H1 (cell line): ENCODE data around the gene ICAM2. TPM values are rescaled to one million over a fixed set of nuclear protein-coding genes. Genes with fewer than 3 reads are reported as not detected.

ENCODE experiments used
- CTCF ChIA-PET: fragments of 300-600 bp; sonication (Branson Sonifier 250); formaldehyde crosslinking; loops from one replicate; lab custom pipeline; 2021; ENCODE audit not compliant: partially characterized antibody; lab: Charles Lee
- POLR2A ChIA-PET: fragments of 300-600 bp; sonication (Branson Sonifier 250); formaldehyde crosslinking; loops from one replicate; lab custom pipeline; 2021; ENCODE audit warnings: inconsistent platforms; ENCODE audit not compliant: partially characterized antibody; lab: Charles Lee
- DNase-seq, 2 experiments: peaks; one replicate each; pipeline versions ENCODE4 v3.0.0 to v3.0.0-alpha.2; 2010 to 2022; ENCODE audit warnings: low spot score in 2 of 2, low read depth in 1 of 2, mixed read lengths in 1 of 2
- FAIRE-seq: peaks from 2 replicates; lab custom pipeline; 2011; peaks lifted over from hg19 to GRCh38; lab: Jason Lieb, UNC
- H2AFZ ChIP-seq: 2 replicates; pipeline ENCODE4 v1.8.1; 2012; ENCODE audit warnings: low read length, inconsistent platforms
- H2AK5ac ChIP-seq: 2 replicates; pipeline ENCODE4 v1.6.1; 2013; ENCODE audit warnings: low read depth, low read length
- H2BK120ac ChIP-seq: replicated peaks from 2 replicates; pipeline ENCODE3; 2013; ENCODE audit warnings: low read depth, low read length, inconsistent platforms
- H2BK12ac ChIP-seq: 2 replicates; pipeline ENCODE4 v1.6.1; 2013; ENCODE audit warnings: low read depth, low read length
- H2BK15ac ChIP-seq: 2 replicates; pipeline ENCODE4 v1.6.1; 2013; ENCODE audit warnings: low read length
- H2BK20ac ChIP-seq: 2 replicates; pipeline ENCODE4 v1.6.1; 2013; ENCODE audit warnings: low read length
- H2BK5ac ChIP-seq: 2 replicates; pipeline ENCODE4 v1.6.1; 2013; ENCODE audit warnings: low read depth, low read length
- H3K14ac ChIP-seq: 2 replicates; pipeline ENCODE4 v1.6.1; 2013; ENCODE audit warnings: inconsistent platforms; ENCODE audit not compliant: insufficient read length
- H3K18ac ChIP-seq: 2 replicates; pipeline ENCODE4 v1.6.1; 2013; ENCODE audit warnings: low read length; ENCODE audit errors: extremely low read depth
- H3K23ac ChIP-seq: 2 replicates; pipeline ENCODE4 v1.6.1; 2013; ENCODE audit warnings: inconsistent platforms; ENCODE audit not compliant: insufficient read length
- H3K23me2 ChIP-seq: 2 replicates; pipeline ENCODE4 v1.6.1; 2013; ENCODE audit warnings: low read depth, low read length
- H3K27ac ChIP-seq: 2 replicates; pipeline ENCODE4 v1.6.1; 2011; ENCODE audit warnings: low read depth, low read length, inconsistent platforms
- H3K27me3 ChIP-seq, 4 experiments: replicated peaks in 1 of 4; 1 replicate in 1 of 4; 2 replicates in 3 of 4; pipeline versions ENCODE4 v1.6.1 to v1.8.1; 2011 to 2013; ENCODE audit warnings: low read length in 3 of 4, mild to moderate bottlenecking in 3 of 4, inconsistent platforms in 2 of 4, mixed read lengths in 2 of 4, moderate library complexity in 1 of 4; ENCODE audit not compliant: control insufficient read depth in 3 of 4, insufficient read depth in 3 of 4; ENCODE audit errors: extremely low read depth in 1 of 4
- H3K36me3 ChIP-seq, 4 experiments: 2 replicates each; pipeline versions ENCODE4 v1.6.1 to v1.8.1; 2011 to 2013; ENCODE audit warnings: mild to moderate bottlenecking in 4 of 4, low read length in 3 of 4, moderate library complexity in 2 of 4, control low read depth in 1 of 4, inconsistent platforms in 1 of 4; ENCODE audit not compliant: insufficient read depth in 4 of 4, control insufficient read depth in 2 of 4
- H3K4ac ChIP-seq: replicated peaks from 2 replicates; pipeline ENCODE3; 2013; ENCODE audit warnings: low read length, low read depth, mixed read lengths, inconsistent platforms; ENCODE audit not compliant: insufficient read length
- H3K4me1 ChIP-seq, 4 experiments: replicated peaks in 1 of 4; 1 replicate in 1 of 4; 2 replicates in 3 of 4; pipeline versions ENCODE4 v1.6.1 to v1.8.1; 2011 to 2013; ENCODE audit warnings: low read length in 3 of 4, inconsistent platforms in 2 of 4, mixed read lengths in 1 of 4; ENCODE audit not compliant: insufficient read depth in 4 of 4, control insufficient read depth in 3 of 4
- H3K4me2 ChIP-seq, 2 experiments: 2 replicates each; pipeline versions ENCODE4 v1.6.1 to v1.8.1; 2011 to 2013; ENCODE audit warnings: low read depth in 2 of 2, low read length in 2 of 2, control low read depth in 1 of 2, inconsistent platforms in 1 of 2, mild to moderate bottlenecking in 1 of 2; ENCODE audit not compliant: insufficient read depth in 1 of 2
- H3K4me3 ChIP-seq, 4 experiments: fragments of 200-600, 300-600 bp in 1 of 4; sonication (generic), shearing (Covaris generic), sonication (Bioruptor Twin) in 1 of 4; 2 replicates each; pipeline versions ENCODE4 v1.5.1 to v1.8.1; 2011 to 2016; ENCODE audit warnings: low read length in 4 of 4, low read depth in 3 of 4, control low read depth in 2 of 4, inconsistent platforms in 2 of 4, mild to moderate bottlenecking in 2 of 4, mixed read lengths in 1 of 4, moderate library complexity in 1 of 4; ENCODE audit not compliant: insufficient read depth in 2 of 4; ENCODE audit errors: extremely low read depth in 1 of 4
- H3K56ac ChIP-seq: replicated peaks from 2 replicates; pipeline ENCODE3; 2013; ENCODE audit warnings: low read depth, mild to moderate bottlenecking, mixed read lengths, low read length, inconsistent platforms; ENCODE audit not compliant: insufficient read length
- H3K79me1 ChIP-seq: 2 replicates; pipeline ENCODE4 v1.6.1; 2013; ENCODE audit warnings: low read depth, low read length, control low read depth
- H3K79me2 ChIP-seq, 2 experiments: 2 replicates each; pipeline versions ENCODE4 v1.6.1 to v1.8.1; 2012 to 2013; ENCODE audit warnings: low read length in 2 of 2, mild to moderate bottlenecking in 2 of 2, inconsistent platforms in 1 of 2; ENCODE audit not compliant: insufficient read depth in 2 of 2, control insufficient read depth in 1 of 2
- H3K9ac ChIP-seq, 4 experiments: replicated peaks in 1 of 4; 1 replicate in 1 of 4; 2 replicates in 3 of 4; pipeline versions ENCODE4 v1.6.1 to v1.8.1; 2011 to 2013; ENCODE audit warnings: low read depth in 3 of 4, low read length in 3 of 4, control low read depth in 2 of 4, mild to moderate bottlenecking in 2 of 4, moderate library complexity in 2 of 4, inconsistent platforms in 1 of 4; ENCODE audit errors: extremely low read depth in 1 of 4
- H3K9me3 ChIP-seq, 2 experiments: 2 replicates each; pipeline versions ENCODE4 v1.6.1 to v1.8.1; 2012 to 2013; ENCODE audit warnings: mild to moderate bottlenecking in 2 of 2, moderate library complexity in 2 of 2, control low read depth in 1 of 2, inconsistent platforms in 1 of 2, low read depth in 1 of 2, low read length in 1 of 2, mixed read lengths in 1 of 2; ENCODE audit not compliant: insufficient read depth in 2 of 2
- H4K20me1 ChIP-seq, 2 experiments: replicated peaks in 1 of 2; 2 replicates each; pipeline versions ENCODE3 to v1.8.1; 2011 to 2013; ENCODE audit warnings: inconsistent platforms in 2 of 2, low read length in 2 of 2, mild to moderate bottlenecking in 1 of 2; ENCODE audit not compliant: insufficient read depth in 2 of 2, control insufficient read depth in 1 of 2
- H4K5ac ChIP-seq: 2 replicates; pipeline ENCODE4 v1.6.1; 2013; ENCODE audit warnings: low read length, low read depth, mixed read lengths, inconsistent platforms; ENCODE audit not compliant: insufficient read length
- H4K8ac ChIP-seq: 2 replicates; pipeline ENCODE4 v1.8.0; 2013; ENCODE audit warnings: mild to moderate bottlenecking, moderate library complexity, low read length, inconsistent platforms; ENCODE audit not compliant: insufficient read depth; ENCODE audit errors: extremely low read depth
- H4K91ac ChIP-seq: replicated peaks from 2 replicates; pipeline ENCODE3; 2013; ENCODE audit warnings: low read length, mixed read lengths, inconsistent platforms; ENCODE audit not compliant: insufficient read length
- CTCF ChIP-seq, 3 experiments: IDR thresholded peaks; 1 replicate in 2 of 3; 2 replicates in 1 of 3; pipeline versions ENCODE4 v1.5.1 to v1.6.1; 2011; ENCODE audit warnings: low read length in 3 of 3, mild to moderate bottlenecking in 3 of 3, inconsistent platforms in 2 of 3, low read depth in 1 of 3, moderate library complexity in 1 of 3; ENCODE audit not compliant: insufficient read depth in 1 of 3; ENCODE audit errors: control extremely low read depth in 1 of 3
- GABPA ChIP-seq: IDR thresholded peaks from 2 replicates; pipeline ENCODE4 v1.6.1; 2011; ENCODE audit warnings: mild to moderate bottlenecking, low read length, moderate library complexity, borderline replicate concordance; ENCODE audit not compliant: insufficient read depth
- NRF1 ChIP-seq: IDR thresholded peaks from 2 replicates; pipeline ENCODE4 v1.6.1; 2011; ENCODE audit warnings: mild to moderate bottlenecking, low read depth, low read length, improper control_type of control experiment
- SIRT6 ChIP-seq: IDR thresholded peaks from one replicate; pipeline ENCODE4 v1.7.1; 2012; ENCODE audit warnings: low read length, inconsistent platforms
- TAF1 ChIP-seq: IDR thresholded peaks from 2 replicates; pipeline ENCODE4 v1.6.1; 2011; ENCODE audit warnings: mild to moderate bottlenecking, low read depth, low read length
- WGBS, 2 experiments: shearing (Covaris generic) in 1 of 2; methylation state at CpG; one replicate each; pipeline versions ENCODE4 v1.1.6 to v1.1.7; 2013 to 2015; ENCODE audit warnings: low lambda C conversion rate in 2 of 2, mixed read lengths in 2 of 2, inconsistent platforms in 1 of 2, low coverage in 1 of 2, missing lambda C conversion rate in 1 of 2; ENCODE audit not compliant: insufficient replicate concordance in 2 of 2, insufficient coverage in 1 of 2, insufficient read length in 1 of 2; ENCODE audit errors: extremely low coverage in 1 of 2, missing lambda C conversion rate in 1 of 2; 5-methylcytosine and 5-hydroxymethylcytosine counted together
- polyA plus RNA-seq, 7 experiments: library from polyadenylated mRNA; depleted of rRNA in 3 of 7; stranded (reverse) in 5 of 7; unstranded in 2 of 7; fragments of >200 nt in 5 of 7; fragments of 200-250 nt in 2 of 7; gene quantifications; 1 replicate in 5 of 7; 2 replicates in 1 of 7; 4 replicates in 1 of 7; pipeline versions ENCODE4 v1.2.1 to v1.2.3, GENCODE V29; 2011 to 2013; ENCODE audit warnings: missing spikeins in 2 of 7, mixed read lengths in 2 of 7
- total RNA-seq: library from RNA; stranded (reverse); fragmentation: NEBNext Ultra II Directional; extraction: Animal tissue kit (Norgen Biotek cat#: 25700); gene quantifications from 2 replicates; pipeline ENCODE4 v1.2.1, GENCODE V29; 2021

ICAM2 gene
- total and polyA plus RNA-seq, 2 of the 8 experiments (the other 6 are each of a cell fraction or from before 2014, with no cell fraction given): 0.45 to 0.63 TPM

DNA sequence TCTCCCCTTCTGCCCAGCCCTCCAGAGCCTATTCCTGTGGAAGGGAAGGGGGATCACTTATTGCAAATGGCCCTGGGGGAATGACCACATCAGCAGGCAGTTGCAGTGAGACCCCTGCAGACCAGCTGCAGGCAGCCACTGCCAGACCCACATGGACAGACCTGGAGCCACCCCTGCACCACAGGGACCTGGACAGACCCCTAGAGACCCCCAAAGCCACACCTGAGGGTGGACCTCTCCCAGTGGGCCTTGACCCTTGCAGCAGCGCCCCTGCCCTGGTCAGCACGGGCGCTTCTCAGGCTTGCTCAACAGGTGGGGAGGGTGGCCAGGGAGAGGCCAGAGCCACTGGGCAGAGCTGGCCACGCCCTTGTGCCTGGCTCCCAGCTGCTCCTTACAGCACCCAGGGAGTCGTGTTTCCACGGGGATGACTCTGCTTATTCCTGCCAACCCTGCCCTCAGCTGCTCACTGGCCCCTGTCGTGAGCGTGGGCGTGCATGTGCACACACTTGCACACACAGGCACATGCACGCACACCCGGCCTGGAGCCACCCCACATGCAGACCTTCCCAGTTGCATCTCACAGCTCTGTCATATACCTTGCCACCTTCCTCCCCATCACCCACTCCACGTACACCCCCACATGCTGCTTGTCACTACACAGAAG is 46.4 kb downstream of the ICAM2 start:
- Histone ChIP-seq H3K4me3 (no peak overlapping the region), H3K27me3 (no peaks in the 10 kb centered on the region; a peak in 1 of 7 replicates), H3K23me2 (no peaks in the 10 kb centered on the region), H2AFZ (no peak overlapping the region), H2BK20ac (no peak overlapping the region), H3K18ac (no peak overlapping the region), H3K36me3 (no peaks in the 10 kb centered on the region), H4K5ac (no peak overlapping the region), H3K4me2 (no peak overlapping the region), H2BK15ac (0 out of 2 replicates have a peak overlapping the region, but pooled peaks have one; percentile 16), H2BK120ac (no peak overlapping the region), H4K91ac (no peak overlapping the region), H2BK5ac (0 out of 2 replicates have a peak overlapping the region, but pooled peaks have one; percentile 44), H3K9me3 (no peaks in the 10 kb centered on the region), H3K56ac (no peak overlapping the region), H3K14ac (no peak overlapping the region), H3K79me2 (no peaks in the 10 kb centered on the region), H3K27ac (no peak overlapping the region), H3K79me1 (no peaks in the 10 kb centered on the region), H3K9ac (no peak overlapping the region), H3K4me1 (peaks cover 0 to 7% (median under 1%) of the 10 kb centered on the region in 4 experiments; a peak in 4 of 7 replicates)
- POLR2A ChIA-PET: interaction anchor here (1.0 to 2.4 kb wide), 4 partner anchors 9 to 25 kb away, joined by 3 to 8 read pairs (median 4); no protein-coding TSS in a partner anchor
- no peak for DNase-seq
- TF ChIP-seq SIRT6: no peak
- TF ChIP-seq CTCF (IDR thresholded peaks at IDR 0.05; ENCODE audit: control extremely low read depth in 1 of 3, insufficient read depth in 1 of 3, low read depth in 1 of 3, low read length in 3 of 3): no peak
- TF ChIP-seq NRF1: no peak
- no peak for TF ChIP-seq GABPA
- TF ChIP-seq TAF1: no peak
- TF ChIP-seq, all 59 proteins: peak for 0
- Histone ChIP-seq H3K4ac (no peak overlapping the region), H4K20me1 (no peaks in the 10 kb centered on the region), H4K8ac (peak overlapping the region; percentile 17; the same call in 1 of the 2 replicates), H3K23ac (no peak overlapping the region), H2AK5ac (no peak overlapping the region), H2BK12ac (0 out of 2 replicates have a peak overlapping the region, but pooled peaks have one; percentile 27)
- CTCF ChIA-PET: interaction anchor here (1.0 to 18.4 kb wide), 10 partner anchors 9 to 128 kb away, joined by 3 to 219 read pairs (median 6); partner anchors contain the start of gene GH1
- FAIRE-seq: no peak
- 92% methylated on average over 12 of the region's 12 CpGs; no CpG with 5 or more reads in 1 of the 2 experiments for WGBS, 2 experiments
